Measurements from ENCODE around the gene CIAPIN1.
"Not testable (repeated sequence)": the region's sequence is repeated elsewhere in the genome, so short reads cannot be mapped to it uniquely, and the experiment has no call there.

Gene CIAPIN1

DNA sequence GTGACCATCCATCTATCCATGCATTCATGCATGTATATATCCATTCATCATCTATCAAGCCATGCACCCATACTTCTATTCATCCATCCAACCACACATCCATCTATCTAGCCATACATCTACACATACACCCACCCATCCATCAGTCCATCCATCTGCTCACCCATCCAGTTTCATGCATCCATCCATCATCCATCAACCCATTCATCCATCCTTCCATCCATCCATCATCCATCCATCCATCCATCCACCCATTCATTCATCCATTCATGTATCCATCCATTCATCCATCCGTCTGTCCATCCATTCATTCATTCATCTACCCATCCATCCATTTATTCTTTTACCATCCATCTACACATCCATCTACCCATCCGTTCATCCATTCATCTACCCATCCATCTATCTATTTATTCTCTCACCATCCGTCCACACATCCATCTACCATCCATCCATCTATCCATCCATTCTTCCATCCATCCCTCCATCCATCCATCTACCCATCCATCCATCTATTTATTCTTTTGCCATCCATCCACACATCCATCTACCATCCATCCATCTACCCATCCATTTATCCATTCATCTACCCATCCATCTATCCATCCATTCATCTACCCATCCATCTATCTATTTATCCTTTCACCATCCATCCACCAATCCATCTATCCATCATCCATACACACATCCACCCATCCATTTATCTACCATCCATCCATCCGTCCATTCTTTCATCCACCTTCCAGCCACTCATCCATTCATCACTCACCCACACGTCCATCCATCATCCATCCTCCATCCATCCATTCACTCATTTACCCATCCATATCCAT lies 39.4 kb downstream of the CIAPIN1 start:
- H3K4me3 ChIP-seq (replicated peaks; ENCODE audit: low read depth, low read length): no peak overlapping the region
- TF ChIP-seq, protein P1, sequence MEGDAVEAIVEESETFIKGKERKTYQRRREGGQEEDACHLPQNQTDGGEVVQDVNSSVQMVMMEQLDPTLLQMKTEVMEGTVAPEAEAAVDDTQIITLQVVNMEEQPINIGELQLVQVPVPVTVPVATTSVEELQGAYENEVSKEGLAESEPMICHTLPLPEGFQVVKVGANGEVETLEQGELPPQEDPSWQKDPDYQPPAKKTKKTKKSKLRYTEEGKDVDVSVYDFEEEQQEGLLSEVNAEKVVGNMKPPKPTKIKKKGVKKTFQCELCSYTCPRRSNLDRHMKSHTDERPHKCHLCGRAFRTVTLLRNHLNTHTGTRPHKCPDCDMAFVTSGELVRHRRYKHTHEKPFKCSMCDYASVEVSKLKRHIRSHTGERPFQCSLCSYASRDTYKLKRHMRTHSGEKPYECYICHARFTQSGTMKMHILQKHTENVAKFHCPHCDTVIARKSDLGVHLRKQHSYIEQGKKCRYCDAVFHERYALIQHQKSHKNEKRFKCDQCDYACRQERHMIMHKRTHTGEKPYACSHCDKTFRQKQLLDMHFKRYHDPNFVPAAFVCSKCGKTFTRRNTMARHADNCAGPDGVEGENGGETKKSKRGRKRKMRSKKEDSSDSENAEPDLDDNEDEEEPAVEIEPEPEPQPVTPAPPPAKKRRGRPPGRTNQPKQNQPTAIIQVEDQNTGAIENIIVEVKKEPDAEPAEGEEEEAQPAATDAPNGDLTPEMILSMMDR (IDR thresholded peaks at IDR 0.05; ENCODE audit: low read depth, low read length, missing control alignments): no peak
- no peak for DNase-seq (ENCODE audit: extremely low read depth, low read depth)

DNA sequence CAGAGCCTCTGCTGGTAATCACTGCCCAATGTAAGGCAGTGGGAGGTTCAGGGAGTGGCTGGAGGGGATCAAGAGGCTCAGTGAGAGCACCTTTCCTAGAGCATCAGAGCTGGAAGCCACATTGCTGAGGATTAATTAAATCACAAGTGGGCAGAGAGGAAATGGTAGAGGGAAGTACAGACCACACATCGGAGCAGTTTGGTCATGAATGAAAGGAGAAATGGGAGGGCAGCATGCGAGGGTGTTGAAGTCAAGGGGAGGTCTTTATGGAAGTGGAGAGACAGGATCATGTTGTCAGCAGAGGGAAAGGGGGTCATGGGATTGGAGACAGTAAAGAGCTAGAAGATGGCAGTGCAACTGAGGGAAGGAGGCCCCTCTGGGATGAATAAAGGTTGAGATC lies 40.3 kb downstream of the CIAPIN1 start:
- DNase-seq (ENCODE audit: extremely low read depth, low read depth): no peak
- no peak overlapping the region for H3K4me3 ChIP-seq (replicated peaks; ENCODE audit: low read depth, low read length)
- TF ChIP-seq, protein P1 (IDR thresholded peaks at IDR 0.05; ENCODE audit: low read depth, low read length, missing control alignments): no peak

DNA sequence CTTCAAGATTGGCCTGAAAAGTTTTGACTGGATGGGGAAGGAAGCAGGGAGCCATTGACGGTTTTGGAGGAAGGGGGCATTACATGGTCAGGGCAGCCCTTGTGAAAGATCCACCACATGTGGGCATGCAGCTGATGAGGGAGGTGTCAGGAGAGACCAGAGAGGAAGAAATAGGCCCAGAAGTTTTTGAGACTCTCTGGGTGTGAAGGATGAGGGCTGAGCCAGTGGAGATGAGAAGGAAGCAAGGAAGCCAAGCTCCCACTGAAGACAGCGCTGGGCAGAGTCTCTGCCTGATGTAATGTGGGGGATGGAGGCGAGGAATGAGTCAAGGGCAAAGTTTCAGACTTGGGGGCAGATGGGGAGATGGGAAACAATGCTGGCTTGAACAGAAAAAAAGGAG lies 42.1 kb downstream of the CIAPIN1 start:
- TF ChIP-seq, protein P1 (IDR thresholded peaks at IDR 0.05; ENCODE audit: low read depth, low read length, missing control alignments): no peak
- no peak overlapping the region for H3K4me3 ChIP-seq (replicated peaks; ENCODE audit: low read depth, low read length)
- DNase-seq (ENCODE audit: extremely low read depth, low read depth): no peak

- no peak for DNase-seq (ENCODE audit: extremely low read depth, low read depth)
- H3K4me3 ChIP-seq (replicated peaks; ENCODE audit: low read depth, low read length): no peak within 1 kb of the TSS
- TF ChIP-seq, protein P1 (IDR thresholded peaks at IDR 0.05; ENCODE audit: low read depth, low read length, missing control alignments): no peak
Observed at GRCh38 chr16:57403965-57404817, 43.0 kb downstream of the CIAPIN1 start, which contains the start of gene CCL17. Gene CCL17 (plus strand): TSS chr16:57404767. CDS start chr16:57413933, 9,166 bp downstream.

- DNase-seq (ENCODE audit: extremely low read depth, low read depth): no peak
- H3K4me3 ChIP-seq (replicated peaks; ENCODE audit: low read depth, low read length): no peak overlapping the region
- TF ChIP-seq, protein P1 (IDR thresholded peaks at IDR 0.05; ENCODE audit: low read depth, low read length, missing control alignments): no peak
Observed at GRCh38 chr16:57401943-57402640, 45.1 kb downstream of the CIAPIN1 start.

DNA sequence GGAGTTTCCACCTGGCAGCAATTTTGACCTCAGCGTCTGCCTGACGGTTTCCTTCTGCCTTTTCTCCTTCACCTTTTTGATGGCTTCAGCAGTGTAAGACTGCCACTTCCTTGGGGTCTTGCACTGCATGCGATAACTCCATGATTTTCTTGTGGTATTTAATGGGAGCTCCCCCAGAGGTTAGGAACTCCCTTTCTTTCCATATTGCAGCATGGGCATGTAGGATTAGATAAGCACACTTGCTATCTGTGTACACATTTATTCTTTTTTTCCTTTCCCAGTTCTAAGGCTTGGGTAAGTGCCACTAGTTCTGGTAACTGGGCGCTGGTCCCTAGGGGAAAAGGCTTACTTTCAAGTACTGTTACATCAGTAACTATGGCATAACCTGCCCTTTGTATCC lies 49.7 kb downstream of the CIAPIN1 start:
- H3K4me3 ChIP-seq (replicated peaks; ENCODE audit: low read depth, low read length); DNase-seq (ENCODE audit: extremely low read depth, low read depth): not testable (repeated sequence)
